ENCODE data around the gene KRTAP5-6. TPM values are rescaled to one million over a fixed set of nuclear protein-coding genes. Genes with fewer than 3 reads are reported as not detected.
"Not testable (repeated sequence)": the region's sequence is repeated elsewhere in the genome, so short reads cannot be mapped to it uniquely, and the experiment has no call there.

The KRTAP5-6 gene
- polyA plus RNA-seq, 1 donor (not counting 4 experiments of a cell fraction or from before 2014, with no cell fraction given), result not detected

DNA sequence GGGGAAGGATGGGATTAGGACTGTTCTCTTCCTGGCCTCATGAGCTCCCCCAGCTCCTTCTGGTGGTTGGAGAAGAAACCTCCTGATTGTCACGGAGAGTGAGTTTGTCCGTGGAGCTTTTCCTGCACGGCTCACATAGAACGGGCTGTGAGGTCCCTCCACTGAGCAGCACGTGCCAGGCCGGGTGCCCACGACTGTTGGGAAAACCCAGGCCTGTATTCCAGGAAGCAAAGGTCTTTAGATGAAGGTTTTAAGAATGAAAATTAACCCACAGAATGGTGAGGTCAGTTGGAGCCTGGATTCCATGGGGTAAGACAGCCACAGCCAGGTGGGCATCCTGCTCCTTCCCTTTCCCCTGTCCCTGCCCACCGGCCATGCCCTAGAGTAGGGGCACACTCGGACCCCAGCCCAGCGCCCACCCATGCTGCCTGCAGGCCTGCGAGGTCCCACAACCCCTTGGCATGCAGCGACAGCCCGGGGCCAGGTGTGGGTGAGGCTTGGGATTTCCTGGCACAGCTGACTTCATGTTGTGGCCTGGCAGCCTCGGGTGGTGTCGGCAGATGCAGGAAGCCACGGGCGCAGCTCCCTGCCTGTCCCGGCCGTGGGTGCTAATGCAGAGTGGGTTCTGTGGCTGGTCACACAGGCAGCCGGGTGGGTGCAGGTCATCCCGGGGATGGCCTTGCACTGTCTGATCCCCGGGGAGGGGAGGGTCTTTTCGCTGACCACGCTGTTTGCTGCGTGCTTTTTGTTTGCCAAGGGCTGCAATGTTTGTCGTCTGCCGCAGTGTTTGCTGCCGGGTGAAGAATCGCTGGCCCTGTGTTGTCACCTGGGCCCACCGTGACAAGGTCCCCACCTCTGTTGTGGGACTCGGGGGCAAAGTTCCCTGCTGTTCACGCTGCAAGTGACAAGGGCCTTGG is 7.5 kb upstream of the KRTAP5-6 start:
- H3K9me3 ChIP-seq (ENCODE audit: control insufficient read depth, low read depth, low read length); H4K20me1 ChIP-seq (ENCODE audit: control insufficient read depth, extremely low read depth, insufficient read depth, low read length); H3K9me1 ChIP-seq (ENCODE audit: control insufficient read depth, extremely low read depth, insufficient read depth, low read length); H3K4me3 ChIP-seq (ENCODE audit: control insufficient read depth in 2 of 3, extremely low read depth in 1 of 3, insufficient read depth in 2 of 3, low read depth in 1 of 3, low read length in 3 of 3); H3K27me3 ChIP-seq (ENCODE audit: control insufficient read depth, extremely low read depth, insufficient read depth, low read length); H3K79me2 ChIP-seq (ENCODE audit: control insufficient read depth, insufficient read depth, low read length); H3K4me2 ChIP-seq (ENCODE audit: control insufficient read depth, extremely low read depth, insufficient read depth, low read depth, low read length); H2AFZ ChIP-seq (ENCODE audit: control insufficient read depth, low read length); H3K9ac ChIP-seq (ENCODE audit: control insufficient read depth, extremely low read depth, insufficient read depth, low read length); H3K4me1 ChIP-seq (ENCODE audit: control insufficient read depth, extremely low read depth, insufficient read depth, low read length); FAIRE-seq; H3K27ac ChIP-seq (ENCODE audit: control insufficient read depth, insufficient read depth, low read length); H3K36me3 ChIP-seq (ENCODE audit: control insufficient read depth in 2 of 2, extremely low read depth in 1 of 2, insufficient read depth in 2 of 2, low read length in 2 of 2); dilution Hi-C loops (cut with MboI; ENCODE audit: extremely low pct_ligation_motif_present, low sequenced_read_pairs); DNase-seq (ENCODE audit: low read depth, low spot score): not testable (repeated sequence)

- no peak for FAIRE-seq
- dilution Hi-C loops (cut with MboI; ENCODE audit: extremely low pct_ligation_motif_present, low sequenced_read_pairs), result no loop called here
- H3K27ac ChIP-seq (ENCODE audit: control insufficient read depth, insufficient read depth, low read length), result no peak overlapping the region
These were observed 6.6 kb upstream of the KRTAP5-6 start for GRCh38 chr11:1690167-1691025.

More at GRCh38 chr11:1690167-1691025, 6.6 kb upstream of the KRTAP5-6 start:
- Histone ChIP-seq H3K9me1 (ENCODE audit: control insufficient read depth, extremely low read depth, insufficient read depth, low read length) (no peaks in the 10 kb centered on the region), H3K4me2 (ENCODE audit: control insufficient read depth, extremely low read depth, insufficient read depth, low read depth, low read length) (no peak overlapping the region), H3K9me3 (ENCODE audit: control insufficient read depth, low read depth, low read length) (no peaks in the 10 kb centered on the region), H4K20me1 (ENCODE audit: control insufficient read depth, extremely low read depth, insufficient read depth, low read length) (no peaks in the 10 kb centered on the region), H3K27me3 (ENCODE audit: control insufficient read depth, extremely low read depth, insufficient read depth, low read length) (no peaks in the 10 kb centered on the region), H3K79me2 (ENCODE audit: control insufficient read depth, insufficient read depth, low read length) (no peaks in the 10 kb centered on the region), H3K36me3 (ENCODE audit: control insufficient read depth in 2 of 2, extremely low read depth in 1 of 2, insufficient read depth in 2 of 2, low read length in 2 of 2) (no peaks in the 10 kb centered on the region), H2AFZ (ENCODE audit: control insufficient read depth, low read length) (no peak overlapping the region), H3K4me1 (ENCODE audit: control insufficient read depth, extremely low read depth, insufficient read depth, low read length) (peaks cover 7% of the 10 kb centered on the region), H3K9ac (ENCODE audit: control insufficient read depth, extremely low read depth, insufficient read depth, low read length) (no peak overlapping the region), H3K4me3 (ENCODE audit: control insufficient read depth in 2 of 3, extremely low read depth in 1 of 3, insufficient read depth in 2 of 3, low read depth in 1 of 3, low read length in 3 of 3) (no peak overlapping the region)
- no peak for DNase-seq (ENCODE audit: low read depth, low spot score)
- TF ChIP-seq, protein P1, sequence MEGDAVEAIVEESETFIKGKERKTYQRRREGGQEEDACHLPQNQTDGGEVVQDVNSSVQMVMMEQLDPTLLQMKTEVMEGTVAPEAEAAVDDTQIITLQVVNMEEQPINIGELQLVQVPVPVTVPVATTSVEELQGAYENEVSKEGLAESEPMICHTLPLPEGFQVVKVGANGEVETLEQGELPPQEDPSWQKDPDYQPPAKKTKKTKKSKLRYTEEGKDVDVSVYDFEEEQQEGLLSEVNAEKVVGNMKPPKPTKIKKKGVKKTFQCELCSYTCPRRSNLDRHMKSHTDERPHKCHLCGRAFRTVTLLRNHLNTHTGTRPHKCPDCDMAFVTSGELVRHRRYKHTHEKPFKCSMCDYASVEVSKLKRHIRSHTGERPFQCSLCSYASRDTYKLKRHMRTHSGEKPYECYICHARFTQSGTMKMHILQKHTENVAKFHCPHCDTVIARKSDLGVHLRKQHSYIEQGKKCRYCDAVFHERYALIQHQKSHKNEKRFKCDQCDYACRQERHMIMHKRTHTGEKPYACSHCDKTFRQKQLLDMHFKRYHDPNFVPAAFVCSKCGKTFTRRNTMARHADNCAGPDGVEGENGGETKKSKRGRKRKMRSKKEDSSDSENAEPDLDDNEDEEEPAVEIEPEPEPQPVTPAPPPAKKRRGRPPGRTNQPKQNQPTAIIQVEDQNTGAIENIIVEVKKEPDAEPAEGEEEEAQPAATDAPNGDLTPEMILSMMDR (optimal IDR thresholded peaks at IDR 0.05 in 1 of 3, IDR thresholded peaks at IDR 0.05 in 1 of 3, conservative IDR thresholded peaks at IDR 0.05 in 1 of 3; ENCODE audit: extremely low read depth in 1 of 3, insufficient read depth in 2 of 3, low read length in 3 of 3), result no peak
- no peak for TF ChIP-seq EZH2 (IDR thresholded peaks at IDR 0.05; ENCODE audit: low read length)
